ENCODE data around the gene ZNF469. TPM values are rescaled to one million over a fixed set of nuclear protein-coding genes. Genes with fewer than 3 reads are reported as not detected.
A peak's percentile ranks its signal among the peaks of the same experiment; 100 is the strongest.

Gene ZNF469
- total and polyA plus RNA-seq, 8 donors: 0.14 to 2.0 (median 0.34) TPM

DNA sequence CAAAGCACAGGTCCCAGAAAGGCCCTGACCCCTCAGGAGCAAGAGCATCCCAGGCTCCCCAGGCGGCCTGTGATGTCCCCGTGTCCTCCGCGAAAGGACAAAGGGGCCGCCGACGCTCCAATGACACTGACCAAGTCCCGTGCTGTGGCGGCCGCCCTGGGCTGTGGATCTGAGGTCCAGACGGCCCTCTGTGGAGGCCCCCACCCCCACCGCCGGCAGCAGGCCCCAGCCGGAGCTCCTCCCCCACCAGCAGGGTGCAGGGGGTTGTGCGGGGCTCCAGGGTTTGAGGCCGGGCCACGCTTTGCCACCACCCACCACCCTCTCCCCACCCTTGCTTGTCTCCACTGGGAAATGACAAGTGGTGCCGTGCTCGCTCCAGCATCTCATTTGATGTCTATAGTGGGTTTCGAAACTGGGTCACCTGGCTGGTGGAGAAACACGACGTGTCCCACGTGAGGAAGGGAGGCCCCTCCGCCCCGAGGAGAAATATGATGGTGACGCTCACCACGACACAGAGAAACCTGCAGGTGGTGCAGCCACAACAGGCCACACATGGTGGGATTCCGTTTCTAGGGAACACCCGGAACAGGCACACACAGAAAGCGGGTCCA is 31.2 kb upstream of the ZNF469 start:
- Histone ChIP-seq H3K9me3 (no peaks in the 10 kb centered on the region), H3K4me1 (no peaks in the 10 kb centered on the region), H3K36me3 (no peaks in the 10 kb centered on the region), H3K27ac (no peak overlapping the region), H3K27me3 (no peaks in the 10 kb centered on the region), H3K4me3 (no peak overlapping the region)
- FAIRE-seq (no peak), ATAC-seq (no peak), DNase-seq (peak in 3 of 6 donors; percentile 7 to 47 (median 32))
- whole genome bisulfite sequencing, 2 donors: 72 to 81% methylated on average over 29 to 30 of the region's 30 CpGs
- intact Hi-C loops (cut with DNase I): no loop called here
- TF ChIP-seq, protein P1, sequence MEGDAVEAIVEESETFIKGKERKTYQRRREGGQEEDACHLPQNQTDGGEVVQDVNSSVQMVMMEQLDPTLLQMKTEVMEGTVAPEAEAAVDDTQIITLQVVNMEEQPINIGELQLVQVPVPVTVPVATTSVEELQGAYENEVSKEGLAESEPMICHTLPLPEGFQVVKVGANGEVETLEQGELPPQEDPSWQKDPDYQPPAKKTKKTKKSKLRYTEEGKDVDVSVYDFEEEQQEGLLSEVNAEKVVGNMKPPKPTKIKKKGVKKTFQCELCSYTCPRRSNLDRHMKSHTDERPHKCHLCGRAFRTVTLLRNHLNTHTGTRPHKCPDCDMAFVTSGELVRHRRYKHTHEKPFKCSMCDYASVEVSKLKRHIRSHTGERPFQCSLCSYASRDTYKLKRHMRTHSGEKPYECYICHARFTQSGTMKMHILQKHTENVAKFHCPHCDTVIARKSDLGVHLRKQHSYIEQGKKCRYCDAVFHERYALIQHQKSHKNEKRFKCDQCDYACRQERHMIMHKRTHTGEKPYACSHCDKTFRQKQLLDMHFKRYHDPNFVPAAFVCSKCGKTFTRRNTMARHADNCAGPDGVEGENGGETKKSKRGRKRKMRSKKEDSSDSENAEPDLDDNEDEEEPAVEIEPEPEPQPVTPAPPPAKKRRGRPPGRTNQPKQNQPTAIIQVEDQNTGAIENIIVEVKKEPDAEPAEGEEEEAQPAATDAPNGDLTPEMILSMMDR (IDR thresholded peaks at IDR 0.05): no peak

DNA sequence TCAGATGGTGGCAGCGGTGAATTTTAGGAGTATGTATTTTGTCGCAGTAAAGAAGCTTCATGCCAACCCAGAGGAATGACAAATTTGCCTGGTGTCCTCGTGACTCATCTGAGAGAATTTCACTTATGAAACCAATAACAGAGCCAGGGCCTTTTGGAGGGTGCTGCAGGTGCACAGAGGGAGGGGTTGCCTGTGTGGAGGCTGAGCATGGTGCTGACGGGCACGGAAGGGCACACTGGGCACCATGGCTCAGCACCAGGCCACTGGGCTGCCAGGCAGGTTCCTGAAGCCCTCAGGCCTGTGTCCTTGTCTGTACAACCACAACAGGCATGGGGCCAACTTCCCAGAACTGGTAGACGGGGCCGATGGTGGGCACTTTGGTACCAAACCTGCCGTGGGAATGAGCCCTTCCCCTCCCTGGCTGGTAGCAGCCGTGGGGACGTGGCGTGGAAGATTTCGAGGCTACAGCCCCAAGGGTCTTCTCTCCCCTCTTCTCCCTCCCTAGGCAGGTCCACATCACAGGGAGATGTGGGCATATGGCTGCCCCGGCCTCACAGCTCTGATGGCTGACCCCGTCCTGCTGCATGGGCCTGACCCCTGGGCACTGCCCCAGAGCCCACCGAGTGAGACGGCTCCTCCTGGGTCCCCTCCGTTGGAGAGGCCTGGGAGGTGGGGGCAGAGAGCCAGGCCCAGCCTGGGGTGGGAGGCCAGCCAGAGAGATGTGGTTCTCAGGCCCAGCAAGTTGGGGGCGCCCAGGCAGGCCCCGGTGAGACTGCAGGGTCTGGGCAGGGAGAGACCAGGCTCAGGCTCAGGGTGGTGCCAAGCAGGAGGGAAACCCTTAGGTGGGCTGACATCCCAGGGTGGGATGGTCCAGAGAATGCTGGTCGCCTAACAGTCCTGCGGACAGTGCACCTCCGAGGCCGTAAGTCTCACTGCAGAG is 30.2 kb upstream of the ZNF469 start:
- ATAC-seq (no peak), DNase-seq (peak in 3 of 6 donors; percentile 24 to 47 (median 41)), FAIRE-seq (no peak)
- H3K36me3 ChIP-seq: no peaks in the 10 kb centered on the region
- no peak overlapping the region for H3K4me3 ChIP-seq
- H3K9me3 ChIP-seq: no peaks in the 10 kb centered on the region
- no peaks in the 10 kb centered on the region for H3K27me3 ChIP-seq
- 74 to 85% methylated on average over 20 to 23 of the region's 23 CpGs for WGBS, 2 donors
- no peaks in the 10 kb centered on the region for H3K4me1 ChIP-seq
- no peak overlapping the region for H3K27ac ChIP-seq
- intact Hi-C loops (cut with DNase I): no loop called here
- TF ChIP-seq, protein P1 (IDR thresholded peaks at IDR 0.05): no peak

DNA sequence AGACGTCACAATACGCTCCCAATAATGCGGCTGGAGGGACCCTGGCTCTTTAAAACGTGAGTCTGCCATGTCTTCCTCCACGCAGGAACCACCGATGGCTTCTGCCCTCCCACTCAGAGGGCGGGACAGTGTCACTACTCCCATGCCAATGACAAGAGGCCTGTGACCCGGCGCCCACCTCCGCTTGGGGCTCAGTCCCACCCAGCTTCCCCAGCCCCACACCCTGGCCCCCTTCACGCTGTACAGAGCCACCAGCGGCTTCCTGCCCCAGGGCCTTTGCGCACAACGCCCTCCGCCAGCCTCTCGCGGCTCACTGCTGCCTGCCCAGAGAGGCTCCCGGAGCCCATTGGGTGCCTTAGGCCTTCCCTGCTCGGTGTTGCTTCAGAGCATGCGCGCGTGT is 29.5 kb upstream of the ZNF469 start:
- peak in 3 of 6 donors; percentile 8 to 37 (median 32) for DNase-seq

DNA sequence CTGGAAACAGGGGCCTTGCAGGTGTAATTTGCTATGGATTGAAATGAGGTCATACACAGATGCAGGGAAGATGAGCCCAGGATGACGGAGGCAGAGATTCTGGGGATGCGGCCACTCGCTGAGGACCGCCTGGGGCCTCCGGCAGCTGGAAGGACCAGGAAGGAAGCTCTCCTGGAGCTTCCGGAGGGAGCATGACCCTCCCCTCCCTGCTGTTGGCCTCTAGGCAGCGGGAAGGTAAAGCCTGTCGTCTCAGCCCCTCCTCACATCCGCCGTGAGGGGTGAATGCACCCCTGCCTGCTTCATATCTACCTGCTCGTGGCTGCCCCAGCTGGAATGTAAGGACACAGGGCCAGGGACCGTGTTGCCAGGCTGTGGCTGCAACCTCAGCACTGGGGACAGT is 29.1 kb upstream of the ZNF469 start:
- Histone ChIP-seq H3K4me3 (no peak overlapping the region), H3K36me3 (no peaks in the 10 kb centered on the region), H3K27ac (no peak overlapping the region), H3K9me3 (no peaks in the 10 kb centered on the region), H3K4me1 (no peaks in the 10 kb centered on the region), H3K27me3 (no peaks in the 10 kb centered on the region)
- no peak for ATAC-seq
- intact Hi-C loops (cut with DNase I): no loop called here
- no peak for FAIRE-seq
- peak in 3 of 6 donors; percentile 8 to 34 (median 28) for DNase-seq
- TF ChIP-seq, protein P1 (IDR thresholded peaks at IDR 0.05): no peak
- WGBS, 2 donors: 60 to 64% methylated on average over 12 of the region's 12 CpGs

More for the DNA sequence above, 29.5 kb upstream of the ZNF469 start:
- no peaks in the 10 kb centered on the region for H3K9me3 ChIP-seq
- no peaks in the 10 kb centered on the region for H3K4me1 ChIP-seq
- H3K4me3 ChIP-seq: no peak overlapping the region
- no peak for ATAC-seq
- WGBS, 2 donors: 82 to 86% methylated on average over 22 of the region's 22 CpGs
- intact Hi-C loops (cut with DNase I): no loop called here
- no peak for FAIRE-seq
- H3K27me3 ChIP-seq: no peaks in the 10 kb centered on the region
- H3K27ac ChIP-seq: no peak overlapping the region
- no peaks in the 10 kb centered on the region for H3K36me3 ChIP-seq
- TF ChIP-seq, protein P1 (IDR thresholded peaks at IDR 0.05): no peak
